HepG2 (cell line): Measurements from ENCODE around the gene ALG3. TPM values are rescaled to one million over a fixed set of nuclear protein-coding genes. Genes with fewer than 3 reads are reported as not detected.

Source experiments
- AHDC1 ChIP-seq: sonication (generic); formaldehyde crosslinking; IDR thresholded peaks from 2 replicates; pipeline ENCODE4 v1.5.1; 2020; ENCODE audit warnings: mild to moderate bottlenecking, missing genetic modification reagents, borderline replicate concordance
- BCLAF1 ChIP-seq: fragments of 450-650 bp; IDR thresholded peaks from 2 replicates; pipeline ENCODE4 v1.6.1; 2017; ENCODE audit warnings: mild to moderate bottlenecking
- DPF2 ChIP-seq: sonication (generic); formaldehyde crosslinking; IDR thresholded peaks from 2 replicates; pipeline ENCODE4 v1.4.0; 2020; ENCODE audit warnings: mild to moderate bottlenecking, low read depth, missing genetic modification reagents, borderline replicate concordance
- FOXP1 ChIP-seq, 2 experiments: fragments of 450-650 bp in 1 of 2; IDR thresholded peaks; 2 replicates each; pipeline ENCODE4 v1.6.1; 2017 to 2018; ENCODE audit warnings: antibody characterized with exemption in 1 of 2
- HDAC6 ChIP-seq: fragments of 200-600 bp; sonication (generic); IDR thresholded peaks from 2 replicates; pipeline ENCODE4 v1.7.0; 2017; ENCODE audit warnings: mild to moderate bottlenecking, antibody characterized with exemption, low read length, low read depth
- KDM6A ChIP-seq: IDR thresholded peaks from 2 replicates; pipeline ENCODE4 v1.6.1; 2016; ENCODE audit warnings: low read depth
- PREB ChIP-seq: sonication (generic); formaldehyde crosslinking; IDR thresholded peaks from 2 replicates; pipeline ENCODE4 v1.4.0; 2020; ENCODE audit warnings: missing genetic modification reagents
- SMARCC2 ChIP-seq: fragments of 450-650 bp; IDR thresholded peaks from 2 replicates; pipeline ENCODE4 v1.6.1; 2017; ENCODE audit warnings: antibody characterized with exemption, mild to moderate bottlenecking
- SPEN ChIP-seq: sonication (generic); formaldehyde crosslinking; IDR thresholded peaks from 2 replicates; pipeline ENCODE4 v1.5.1; 2020; ENCODE audit warnings: low read depth, mild to moderate bottlenecking, missing genetic modification reagents
- TBL1XR1 ChIP-seq: fragments of 150-350 bp; IDR thresholded peaks from 2 replicates; pipeline ENCODE4 v1.6.1; 2014; ENCODE audit warnings: borderline replicate concordance, low read length; ENCODE audit not compliant: partially characterized antibody
- ZBTB37 ChIP-seq: sonication (generic); formaldehyde crosslinking; IDR thresholded peaks from 2 replicates; pipeline ENCODE4 v1.4.0; 2020; ENCODE audit warnings: mild to moderate bottlenecking, missing genetic modification reagents
- ZFP1 ChIP-seq: IDR thresholded peaks from 2 replicates; pipeline ENCODE4 v1.6.1; 2016
- ZNF121 ChIP-seq: sonication (generic); formaldehyde crosslinking; IDR thresholded peaks from 2 replicates; pipeline ENCODE4 v1.5.0; 2020; ENCODE audit warnings: mild to moderate bottlenecking, missing genetic modification reagents
- ZNF230 ChIP-seq: sonication (generic); formaldehyde crosslinking; IDR thresholded peaks from 2 replicates; pipeline ENCODE4 v1.4.0; 2020; ENCODE audit warnings: mild to moderate bottlenecking, missing genetic modification reagents
- ZNF263 ChIP-seq: sonication (generic); formaldehyde crosslinking; IDR thresholded peaks from 2 replicates; pipeline ENCODE4 v1.4.0; 2020; ENCODE audit warnings: missing genetic modification reagents
- polyA plus RNA-seq, 8 experiments: library from polyadenylated mRNA; depleted of rRNA in 3 of 8; stranded (reverse) in 7 of 8; unstranded in 1 of 8; fragments of >200 nt; fragmentation: Illumina TruSeq in 4 of 8; extraction: Trizol in 4 of 8; gene quantifications; 2 replicates each; pipeline versions ENCODE4 v1.2.1 to v1.2.3, GENCODE V29; 2011 to 2016; ENCODE audit warnings: low read depth in 4 of 8, missing spikeins in 1 of 8, mixed read lengths in 1 of 8; ENCODE audit not compliant: insufficient read depth in 1 of 8
- total RNA-seq, 5 experiments: library from RNA; depleted of rRNA; stranded (reverse); fragments of >200 nt; fragmentation: Illumina TruSeq; extraction: Trizol; gene quantifications; 2 replicates each; pipeline ENCODE4 v1.2.3, GENCODE V29; 2016; ENCODE audit warnings: low read depth in 1 of 5
- TF ChIP-seq, protein P1 (sequence below): sonication (generic); formaldehyde crosslinking; conservative IDR thresholded peaks from 2 replicates; pipeline ENCODE4 v1.8.1; 2023; ENCODE audit warnings: missing genetic modification reagents

ALG3 gene
- total and polyA plus RNA-seq, 2 of the 13 experiments (the other 11 are each of a cell fraction or from before 2014, with no cell fraction given): 46.6 to 57.1 TPM

- TF ChIP-seq AHDC1 (CRISPR knock-in tag) (peak; percentile 70), FOXP1 (IDR thresholded peaks at IDR 0.05) (no peak), FOXP1 (CRISPR knock-in tag; IDR thresholded peaks at IDR 0.05) (peak; percentile 47), TBL1XR1 (peak; percentile 13), BCLAF1 (no peak), ZNF121 (CRISPR knock-in tag) (peak; percentile 60; the same call in 1 of the 2 replicates), ZFP1 (CRISPR knock-in tag) (peak; percentile 59; the same call in 1 of the 2 replicates), PREB (CRISPR knock-in tag) (peak; percentile 41; the same call in 1 of the 2 replicates), SMARCC2 (no peak), KDM6A (CRISPR knock-in tag) (no peak; the same call in none of the 2 replicates), SPEN (CRISPR knock-in tag) (peak; percentile 91), ZNF263 (peak; percentile 89), DPF2 (CRISPR knock-in tag) (peak; percentile 64; the same call in 1 of the 2 replicates), ZBTB37 (CRISPR knock-in tag) (no peak), ZNF230 (CRISPR knock-in tag) (peak; percentile 82; the same call in 1 of the 2 replicates), HDAC6 (no peak)
- TF ChIP-seq, protein P1, sequence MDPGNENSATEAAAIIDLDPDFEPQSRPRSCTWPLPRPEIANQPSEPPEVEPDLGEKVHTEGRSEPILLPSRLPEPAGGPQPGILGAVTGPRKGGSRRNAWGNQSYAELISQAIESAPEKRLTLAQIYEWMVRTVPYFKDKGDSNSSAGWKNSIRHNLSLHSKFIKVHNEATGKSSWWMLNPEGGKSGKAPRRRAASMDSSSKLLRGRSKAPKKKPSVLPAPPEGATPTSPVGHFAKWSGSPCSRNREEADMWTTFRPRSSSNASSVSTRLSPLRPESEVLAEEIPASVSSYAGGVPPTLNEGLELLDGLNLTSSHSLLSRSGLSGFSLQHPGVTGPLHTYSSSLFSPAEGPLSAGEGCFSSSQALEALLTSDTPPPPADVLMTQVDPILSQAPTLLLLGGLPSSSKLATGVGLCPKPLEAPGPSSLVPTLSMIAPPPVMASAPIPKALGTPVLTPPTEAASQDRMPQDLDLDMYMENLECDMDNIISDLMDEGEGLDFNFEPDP (CRISPR knock-in tag): no peak
Observed at GRCh38 chr3:184241447-184242296, 7.1 kb downstream of the ALG3 start (continued).
